NCI-H2196 (cell line): Measurements from ENCODE around the gene LCP2.
"Not testable (repeated sequence)": the region's sequence is repeated elsewhere in the genome, so short reads cannot be mapped to it uniquely, and the experiment has no call there.

Experiments
- DNase-seq: peaks from one replicate; lab custom pipeline; 2025; ENCODE audit not compliant: unreplicated experiment; lab: John Stamatoyannopoulos, UW

The LCP2 gene

GRCh38 chr5:170250810-170251317 lies 46.7 kb downstream of the LCP2 start:
- no peak for DNase-seq

DNA sequence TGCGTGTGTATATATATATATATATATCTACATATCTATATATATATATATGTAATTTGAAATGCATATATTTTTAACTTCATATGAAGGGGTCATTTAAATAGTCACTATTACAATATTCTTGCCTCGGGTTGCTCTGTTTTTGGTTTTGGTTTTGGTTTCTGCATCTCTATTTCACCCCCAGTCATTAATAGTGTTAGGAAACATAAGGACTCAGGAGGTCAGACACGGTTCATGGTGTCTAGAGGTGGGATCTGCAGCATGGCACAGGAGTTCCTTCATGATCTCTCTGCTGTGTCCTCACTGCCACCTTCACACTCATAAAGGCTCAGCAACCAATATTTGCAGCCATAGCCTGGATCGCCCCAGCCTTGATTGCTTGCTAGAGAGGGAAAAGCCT lies 48.2 kb downstream of the LCP2 start:
- no peak for DNase-seq

GRCh38 chr5:170248931-170249227 lies 48.7 kb downstream of the LCP2 start:
- DNase-seq = not testable (repeated sequence)

DNA sequence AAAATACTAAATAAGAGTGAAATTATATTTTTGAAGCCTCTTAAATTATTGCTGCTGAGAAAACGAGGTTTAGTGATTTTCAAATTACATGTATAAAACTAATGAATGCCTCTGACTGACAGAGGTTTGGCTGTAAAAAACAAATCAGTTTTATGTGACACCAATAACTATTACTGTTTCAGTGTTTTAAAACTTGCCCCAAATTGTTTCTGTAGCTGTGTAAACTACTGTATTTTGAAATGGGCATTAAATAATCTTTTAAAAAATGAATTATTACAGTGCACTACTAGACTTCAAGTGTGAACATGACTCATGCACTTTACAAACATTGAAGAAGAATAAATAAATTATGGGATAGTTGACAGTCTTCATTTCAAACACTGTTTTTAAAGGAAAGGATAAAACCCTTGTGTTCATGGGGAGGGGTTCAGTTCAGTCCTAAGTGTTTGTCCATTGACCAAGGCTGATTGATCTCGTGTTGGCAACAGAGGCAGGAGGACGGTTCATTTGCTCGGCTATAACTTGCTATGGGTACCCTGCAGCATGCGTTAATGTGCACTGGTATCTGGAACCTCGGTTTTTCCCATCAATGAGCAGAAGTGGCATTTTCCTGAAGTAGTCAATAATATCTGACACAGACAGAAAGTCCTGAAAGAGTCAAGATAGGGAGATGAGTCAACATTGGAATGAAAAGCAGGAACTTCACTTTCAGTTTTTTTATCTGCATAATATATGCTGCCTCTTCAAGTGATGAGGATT lies 49.2 kb downstream of the LCP2 start:
- DNase-seq = no peak

DNA sequence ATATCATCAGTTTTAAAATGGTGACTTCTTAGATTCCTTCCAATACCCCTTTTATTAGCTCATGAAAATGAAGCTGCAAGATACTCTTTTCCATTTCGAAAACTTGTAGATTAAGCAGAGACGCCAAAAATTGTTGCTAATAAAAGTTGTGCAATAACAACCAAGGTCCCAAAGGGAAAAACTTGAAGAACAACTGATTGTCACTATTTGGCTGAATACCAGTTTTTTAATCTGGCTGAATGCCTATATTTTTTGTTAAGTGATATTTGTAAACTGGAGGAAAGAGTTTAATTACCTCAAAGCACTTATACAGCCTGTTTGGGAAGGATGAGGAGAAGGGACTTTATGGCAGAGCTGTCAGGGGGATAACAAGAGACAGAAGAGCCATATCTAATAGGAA lies 50.2 kb downstream of the LCP2 start:
- DNase-seq = no peak

GRCh38 chr5:170246126-170246870 lies 51.3 kb downstream of the LCP2 start:
- no peak for DNase-seq

GRCh38 chr5:170245436-170245835 lies 52.1 kb downstream of the LCP2 start:
- not testable (repeated sequence) for DNase-seq

- DNase-seq = no peak
Observed at GRCh38 chr5:170238456-170239196, 59.0 kb downstream of the LCP2 start.

GRCh38 chr5:170235876-170236864 lies 61.4 kb downstream of the LCP2 start:
- DNase-seq = no peak

DNA sequence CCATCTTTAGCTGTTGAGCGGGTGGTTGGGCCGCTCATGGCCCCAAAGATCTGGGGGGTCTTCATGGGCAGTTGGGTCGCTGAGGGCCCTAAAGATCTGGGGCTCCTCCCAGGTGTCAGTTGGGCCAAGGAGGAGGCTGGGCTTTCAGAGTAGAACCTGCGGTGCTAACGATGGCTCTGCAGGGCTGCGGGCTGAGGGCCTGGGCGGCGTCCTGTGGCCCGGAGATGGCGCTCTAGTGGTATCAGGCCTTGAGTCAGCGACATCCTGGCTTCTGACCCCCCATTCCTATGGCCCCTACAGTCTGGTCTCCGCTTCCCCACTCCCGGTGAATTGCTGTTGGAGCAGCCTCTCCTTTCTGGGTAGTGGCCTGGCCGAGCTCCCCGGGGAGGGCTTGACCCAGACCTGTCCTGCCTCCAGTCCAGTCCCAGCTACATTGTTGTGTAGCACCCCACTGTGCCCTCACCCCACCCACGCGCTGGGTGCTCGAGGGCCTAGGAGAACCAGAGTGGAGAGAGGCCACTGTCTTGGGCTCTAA lies 64.2 kb downstream of the LCP2 start:
- no peak for DNase-seq

DNA sequence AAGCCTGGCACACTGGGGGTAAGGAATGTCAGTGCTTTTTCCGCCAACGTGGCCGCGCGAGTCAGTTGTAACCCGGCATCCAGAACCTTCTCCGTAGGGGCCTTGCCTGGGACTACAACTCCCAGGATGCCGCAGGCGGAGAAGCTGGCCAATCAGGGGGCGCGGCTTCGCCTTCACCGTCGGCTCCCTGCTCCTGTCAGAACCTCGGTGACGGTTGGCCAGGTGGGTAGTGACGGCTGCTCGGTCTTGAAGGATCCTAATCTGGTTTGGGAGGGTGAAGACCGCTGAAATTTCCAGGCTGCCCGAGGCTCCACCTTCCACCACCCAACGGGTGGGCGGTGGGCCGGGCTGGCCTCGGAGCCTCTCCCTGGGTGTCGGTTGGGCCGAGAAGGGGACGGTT lies 64.8 kb downstream of the LCP2 start, which contains the start of gene C5orf58:
C5orf58 (plus strand) TSS at position 200 of the 400 bp plus-strand sequence. CDS start 1,992 bp downstream, outside the sequence.
- DNase-seq = no peak

- no peak for DNase-seq
Observed at GRCh38 chr5:170228762-170229435, 68.7 kb downstream of the LCP2 start.

- DNase-seq = no peak
Observed at GRCh38 chr5:170226661-170227060, 70.9 kb downstream of the LCP2 start.

DNA sequence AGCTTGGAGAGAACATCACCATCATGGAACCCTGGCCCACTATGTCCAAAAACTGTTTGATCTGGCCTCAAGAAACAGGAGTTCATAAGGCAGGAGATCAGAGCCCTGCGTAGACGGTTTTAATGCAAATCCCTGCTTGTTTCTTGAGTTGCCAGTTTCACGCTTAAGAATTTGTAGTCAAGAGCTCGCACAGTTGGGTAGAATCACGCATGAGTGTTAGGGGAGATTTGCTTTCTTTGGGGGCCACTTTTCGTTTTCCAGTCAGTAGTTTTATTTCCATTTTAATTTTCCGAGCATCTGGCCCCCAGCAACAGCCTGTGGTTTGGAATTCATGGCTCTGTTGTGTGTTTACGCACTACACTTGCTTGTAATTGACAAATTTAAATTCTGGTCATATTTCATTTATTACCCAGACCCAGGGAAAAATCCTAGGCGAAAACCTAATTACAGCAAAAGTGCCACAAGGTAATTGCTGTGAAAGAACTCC lies 71.4 kb downstream of the LCP2 start:
- DNase-seq = no peak

- peak; percentile 23 for DNase-seq
Observed at GRCh38 chr5:170225326-170226128, 72.0 kb downstream of the LCP2 start.

- no peak for DNase-seq
Observed at GRCh38 chr5:170223906-170224305, 73.7 kb downstream of the LCP2 start.

DNA sequence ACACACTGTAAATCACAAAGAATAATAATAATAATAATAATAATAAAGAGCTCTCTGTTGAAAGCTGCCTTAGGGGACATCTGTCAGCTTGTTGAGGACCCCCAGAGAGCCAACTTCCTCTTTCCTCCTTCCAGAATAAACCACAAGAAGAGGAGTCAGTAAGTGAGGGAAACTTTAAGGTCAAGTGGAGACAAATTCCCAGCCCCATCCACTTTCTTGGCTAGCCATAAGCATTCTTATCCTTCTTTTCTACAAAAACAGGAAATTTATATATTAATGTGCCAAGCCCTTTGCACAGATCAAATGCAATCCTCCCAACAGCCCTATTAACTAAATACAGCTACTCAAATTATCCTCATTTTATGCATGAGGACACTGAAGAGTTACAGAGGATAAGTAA lies 74.2 kb downstream of the LCP2 start:
- DNase-seq = no peak

DNA sequence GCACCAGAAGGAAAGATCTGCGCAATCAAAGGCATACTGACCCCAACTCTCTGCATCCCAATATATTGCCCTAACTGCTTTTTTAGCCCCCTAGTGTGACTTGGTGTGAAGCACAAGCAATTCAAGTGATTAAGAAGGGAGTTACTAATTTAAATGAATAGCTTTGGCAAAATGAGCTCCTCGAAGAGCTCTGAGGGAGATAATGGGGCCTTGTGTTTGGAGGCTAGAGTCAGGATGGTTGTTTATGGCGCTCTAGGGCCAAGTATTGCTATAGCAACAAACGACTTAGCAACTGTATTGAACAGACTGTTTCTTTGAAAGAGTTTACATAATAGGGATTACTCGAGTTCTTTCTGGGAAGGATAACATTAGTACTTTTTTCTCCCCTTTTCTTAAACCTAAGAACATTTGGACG lies 76.2 kb downstream of the LCP2 start:
- no peak for DNase-seq

- DNase-seq = no peak
Observed at GRCh38 chr5:170220191-170220590, 77.4 kb downstream of the LCP2 start.
